HEK293 (cell line): ENCODE measurements around the gene SMC1B.

Experiments
- CTCF ChIP-seq: fragments of 450-650 bp; formaldehyde crosslinking; IDR thresholded peaks from 2 replicates; pipeline ENCODE4 v1.5.1; 2016; ENCODE audit warnings: missing biosample characterization, missing genetic modification characterization
- PBX3 ChIP-seq: sonication (generic); formaldehyde crosslinking; IDR thresholded peaks from 2 replicates; pipeline ENCODE4 v1.8.1; 2022; ENCODE audit warnings: mild to moderate bottlenecking, moderate library complexity, missing genetic modification reagents
- YY1 ChIP-seq: fragments of 450-650 bp; formaldehyde crosslinking; IDR thresholded peaks from 2 replicates; pipeline ENCODE4 v1.5.1; 2018; ENCODE audit warnings: missing biosample characterization, missing genetic modification characterization
- ZNF19 ChIP-seq: fragments of 450-650 bp; formaldehyde crosslinking; IDR thresholded peaks from 2 replicates; pipeline ENCODE4; 2016; ENCODE audit warnings: missing biosample characterization, missing genetic modification characterization, low read depth
- ZNF366 ChIP-seq: fragments of 450-650 bp; formaldehyde crosslinking; conservative IDR thresholded peaks from 2 replicates; pipeline ENCODE4 v1.5.1; 2016; ENCODE audit warnings: missing biosample characterization, missing genetic modification characterization
- ZNF423 ChIP-seq: fragments of 450-650 bp; formaldehyde crosslinking; IDR thresholded peaks from 2 replicates; pipeline ENCODE4 v1.5.1; 2016; ENCODE audit warnings: missing biosample characterization, missing genetic modification characterization
- ZNF792 ChIP-seq: fragments of 450-650 bp; formaldehyde crosslinking; IDR thresholded peaks from 2 replicates; pipeline ENCODE4 v1.5.1; 2016; ENCODE audit warnings: missing biosample characterization, missing genetic modification characterization

- TF ChIP-seq CTCF (no peak), ZNF423 (tag by site-specific recombination) (no peak), YY1 (no peak), PBX3 (CRISPR knock-in tag) (no peak), ZNF366 (tag by site-specific recombination) (no peak), ZNF792 (tag by site-specific recombination) (no peak), ZNF19 (tag by site-specific recombination) (no peak)
These were observed 91.6 kb downstream of the SMC1B start for GRCh38 chr22:45321827-45322226.
